Thoracic aorta (tissue), 2 donors: Measurements from ENCODE around the gene SDSL. TPM values are rescaled to one million over a fixed set of nuclear protein-coding genes. Genes with fewer than 3 reads are reported as not detected.

Experiments
- ATAC-seq: fragments of 150-250 bp; one replicate; pipeline ENCODE4 v1.8.0; 2017; ENCODE audit warnings: low read depth; ENCODE audit not compliant: insufficient number of reproducible peaks, low FRiP score
- DNase-seq: peaks from one replicate; pipeline ENCODE4 v3.0.0-alpha.2; 2020; ENCODE audit warnings: low spot score
- H3K27ac ChIP-seq, 2 donors: fragments of 200-600 bp; sonication (generic); 1 replicate in 1 of 2; 2 replicates in 1 of 2; pipeline ENCODE4 v1.5.1; 2016; ENCODE audit warnings: mild to moderate bottlenecking in 2 of 2, moderate library complexity in 2 of 2
- H3K27me3 ChIP-seq: fragments of 200-600 bp; sonication (generic); replicated peaks from 2 replicates; pipeline ENCODE4 v1.6.0; 2016; ENCODE audit warnings: mild to moderate bottlenecking; ENCODE audit not compliant: insufficient read depth
- H3K36me3 ChIP-seq: fragments of 200-600 bp; sonication (generic); one replicate; pipeline ENCODE4 v1.5.1; 2016
- H3K4me1 ChIP-seq, 2 donors: fragments of 200-600 bp; sonication (generic); 1 replicate in 1 of 2; 2 replicates in 1 of 2; pipeline versions ENCODE4 v1.5.1 to v1.6.0; 2016; ENCODE audit warnings: low read depth in 2 of 2, mild to moderate bottlenecking in 1 of 2; ENCODE audit not compliant: control insufficient read depth in 1 of 2
- H3K4me3 ChIP-seq: fragments of 200-600 bp; sonication (generic); 2 replicates; pipeline ENCODE4 v1.5.1; 2016; ENCODE audit warnings: mild to moderate bottlenecking
- H3K9me3 ChIP-seq: fragments of 200-600 bp; sonication (generic); 2 replicates; pipeline ENCODE4 v1.5.1; 2016
- CTCF ChIP-seq: fragments of 200-600 bp; sonication (generic); IDR thresholded peaks from one replicate; pipeline ENCODE4 v1.5.1; 2019; ENCODE audit warnings: antibody characterized with exemption
- total RNA-seq, 2 donors: library from RNA; depleted of rRNA; stranded (reverse); fragments of >200 nt; gene quantifications; one replicate each; pipeline versions ENCODE4 v1.1.0 to v1.2.3, GENCODE V29; 2016

Gene SDSL
- total RNA-seq, 2 donors from 2014 or later: 3.5 to 9.0 TPM

GRCh38 chr12:113485330-113485729, 63.1 kb downstream of the SDSL start:
- H3K4me1 ChIP-seq: no peaks in the 10 kb centered on the region
- H3K27ac ChIP-seq: no peak overlapping the region
- no peak for TF ChIP-seq CTCF
- DNase-seq: no peak
- H3K9me3 ChIP-seq: no peaks in the 10 kb centered on the region
- no peak for ATAC-seq
- no peaks in the 10 kb centered on the region for H3K36me3 ChIP-seq
- peaks cover 6% of the 10 kb centered on the region for H3K27me3 ChIP-seq
- no peak overlapping the region for H3K4me3 ChIP-seq

GRCh38 chr12:113486722-113487121, 64.5 kb downstream of the SDSL start:
- no peak for TF ChIP-seq CTCF
- Histone ChIP-seq H3K4me3 (no peak overlapping the region), H3K36me3 (no peaks in the 10 kb centered on the region), H3K9me3 (no peaks in the 10 kb centered on the region), H3K27me3 (no peaks in the 10 kb centered on the region), H3K4me1 (no peaks in the 10 kb centered on the region), H3K27ac (no peak overlapping the region)
- ATAC-seq (no peak), DNase-seq (no peak)

Other genes with a start within 250 kb of the SDSL start
- gene DDX54, start 236.9 kb upstream of the SDSL start, total RNA-seq: 10 to 100 TPM; 27.3 to 84.2 TPM
- 10 to 100 TPM; 12.2 to 26.9 TPM for gene RITA1, start 236.7 kb upstream of the SDSL start, total RNA-seq
- gene TPCN1, start 200.9 kb upstream of the SDSL start, total RNA-seq: 10 to 100 TPM; 84.1 to 93.5 TPM
- gene SLC8B1, start 87.3 kb upstream of the SDSL start, total RNA-seq: 10 to 100 TPM; 41.7 to 85.1 TPM
- 100 to 1,000 TPM in 1 of 2 donors, 10 to 100 TPM in 1; 54.1 to 104 TPM for gene PLBD2, start 63.8 kb upstream of the SDSL start, total RNA-seq
- gene SDS, start 18.5 kb upstream of the SDSL start, total RNA-seq: 1 to 10 TPM in 1 of 2 donors, not detected in 1; 5.9 TPM
- gene LHX5, start 49.5 kb downstream of the SDSL start, total RNA-seq: not detected